Tibial nerve (tissue), 4 donors: ENCODE measurements around the gene NYAP2. TPM values are rescaled to one million over a fixed set of nuclear protein-coding genes. Genes with fewer than 3 reads are reported as not detected.

Experiments
- DNase-seq, 2 donors: peaks; one replicate each; pipeline ENCODE4 v3.0.0-alpha.2; 2019; ENCODE audit warnings: low spot score in 2 of 2
- H3K27ac ChIP-seq, 4 donors: fragments of 200-600 bp; sonication (generic) in 3 of 4; one replicate each; pipeline ENCODE4 v1.5.1; 2017 to 2019; ENCODE audit warnings: mild to moderate bottlenecking in 1 of 4
- H3K27me3 ChIP-seq, 2 donors: fragments of 200-600 bp; sonication (generic) in 1 of 2; one replicate each; pipeline versions ENCODE4 v1.5.1 to v1.6.0; 2017 to 2019
- H3K36me3 ChIP-seq, 3 donors: fragments of 200-600 bp; sonication (generic); one replicate each; pipeline ENCODE4 v1.5.1; 2018 to 2019
- H3K4me1 ChIP-seq, 4 donors: fragments of 200-600 bp; sonication (generic) in 3 of 4; one replicate each; pipeline ENCODE4 v1.5.1; 2017 to 2019
- H3K4me3 ChIP-seq, 4 donors: fragments of 200-600 bp; sonication (generic) in 3 of 4; one replicate each; pipeline ENCODE4 v1.5.1; 2017 to 2019; ENCODE audit warnings: mild to moderate bottlenecking in 1 of 4, moderate library complexity in 1 of 4
- H3K9me3 ChIP-seq, 4 donors: fragments of 200-600 bp; sonication (generic) in 3 of 4; one replicate each; pipeline ENCODE4 v1.5.1; 2017 to 2019
- EP300 ChIP-seq, 2 donors: sonication (generic); formaldehyde crosslinking; IDR thresholded peaks; one replicate each; pipeline ENCODE4 v1.6.1; 2017; ENCODE audit warnings: antibody characterized with exemption in 2 of 2, mild to moderate bottlenecking in 1 of 2
- POLR2A ChIP-seq, 2 donors: fragments of 450-650 bp; IDR thresholded peaks; one replicate each; pipeline ENCODE4 v1.6.1; 2017; ENCODE audit warnings: antibody characterized with exemption in 2 of 2, mild to moderate bottlenecking in 2 of 2, moderate library complexity in 2 of 2
- WGBS, 2 donors: methylation state at CpG; one replicate each; pipeline ENCODE4 v1.1.5; 2018; 5-methylcytosine and 5-hydroxymethylcytosine counted together
- total RNA-seq, 4 donors: library from RNA; depleted of rRNA; stranded (reverse); fragments of >200 nt; gene quantifications; one replicate each; pipeline ENCODE4 v1.1.0, GENCODE V29; 2016
- TF ChIP-seq, protein P1 (sequence below), 5 experiments: fragments of 200-600 bp in 3 of 5; fragments of 450-650 bp in 2 of 5; sonication (generic) in 3 of 5; IDR thresholded peaks; one replicate each; pipeline ENCODE4 v1.5.1; 2016 to 2019; ENCODE audit warnings: antibody characterized with exemption in 5 of 5, mild to moderate bottlenecking in 3 of 5, moderate library complexity in 2 of 5

Gene NYAP2
- total RNA-seq, 4 donors from 2014 or later, result under 0.01 TPM; not detected in 3

- Histone ChIP-seq H3K4me1 (no peaks in the 10 kb centered on the region), H3K36me3 (no peaks in the 10 kb centered on the region), H3K9me3 (no peaks in the 10 kb centered on the region), H3K27ac (no peak overlapping the region), H3K4me3 (no peak overlapping the region), H3K27me3 (no peaks in the 10 kb centered on the region)
- no peak for TF ChIP-seq POLR2A (IDR thresholded peaks at IDR 0.05)
- TF ChIP-seq, protein P1, sequence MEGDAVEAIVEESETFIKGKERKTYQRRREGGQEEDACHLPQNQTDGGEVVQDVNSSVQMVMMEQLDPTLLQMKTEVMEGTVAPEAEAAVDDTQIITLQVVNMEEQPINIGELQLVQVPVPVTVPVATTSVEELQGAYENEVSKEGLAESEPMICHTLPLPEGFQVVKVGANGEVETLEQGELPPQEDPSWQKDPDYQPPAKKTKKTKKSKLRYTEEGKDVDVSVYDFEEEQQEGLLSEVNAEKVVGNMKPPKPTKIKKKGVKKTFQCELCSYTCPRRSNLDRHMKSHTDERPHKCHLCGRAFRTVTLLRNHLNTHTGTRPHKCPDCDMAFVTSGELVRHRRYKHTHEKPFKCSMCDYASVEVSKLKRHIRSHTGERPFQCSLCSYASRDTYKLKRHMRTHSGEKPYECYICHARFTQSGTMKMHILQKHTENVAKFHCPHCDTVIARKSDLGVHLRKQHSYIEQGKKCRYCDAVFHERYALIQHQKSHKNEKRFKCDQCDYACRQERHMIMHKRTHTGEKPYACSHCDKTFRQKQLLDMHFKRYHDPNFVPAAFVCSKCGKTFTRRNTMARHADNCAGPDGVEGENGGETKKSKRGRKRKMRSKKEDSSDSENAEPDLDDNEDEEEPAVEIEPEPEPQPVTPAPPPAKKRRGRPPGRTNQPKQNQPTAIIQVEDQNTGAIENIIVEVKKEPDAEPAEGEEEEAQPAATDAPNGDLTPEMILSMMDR (IDR thresholded peaks at IDR 0.05), result no peak
- TF ChIP-seq EP300 (IDR thresholded peaks at IDR 0.05), result no peak
- DNase-seq, result no peak
- 77% methylated on average over 3 of the region's 3 CpGs for WGBS, 2 donors
Measured at GRCh38 chr2:225471039-225471438, 71.5 kb downstream of the NYAP2 start.

- no peaks in the 10 kb centered on the region for H3K27me3 ChIP-seq
- H3K4me3 ChIP-seq, result no peak overlapping the region
- no peak for DNase-seq
- no peak for TF ChIP-seq POLR2A (IDR thresholded peaks at IDR 0.05)
- TF ChIP-seq, protein P1 (IDR thresholded peaks at IDR 0.05), result no peak
- H3K9me3 ChIP-seq, result no peaks in the 10 kb centered on the region
- no peaks in the 10 kb centered on the region for H3K36me3 ChIP-seq
- 81 to 86% methylated on average over 2 of the region's 2 CpGs for WGBS, 2 donors
- H3K27ac ChIP-seq, result no peak overlapping the region
- no peaks in the 10 kb centered on the region for H3K4me1 ChIP-seq
Measured at GRCh38 chr2:225471482-225471881, 72.0 kb downstream of the NYAP2 start.

DNA sequence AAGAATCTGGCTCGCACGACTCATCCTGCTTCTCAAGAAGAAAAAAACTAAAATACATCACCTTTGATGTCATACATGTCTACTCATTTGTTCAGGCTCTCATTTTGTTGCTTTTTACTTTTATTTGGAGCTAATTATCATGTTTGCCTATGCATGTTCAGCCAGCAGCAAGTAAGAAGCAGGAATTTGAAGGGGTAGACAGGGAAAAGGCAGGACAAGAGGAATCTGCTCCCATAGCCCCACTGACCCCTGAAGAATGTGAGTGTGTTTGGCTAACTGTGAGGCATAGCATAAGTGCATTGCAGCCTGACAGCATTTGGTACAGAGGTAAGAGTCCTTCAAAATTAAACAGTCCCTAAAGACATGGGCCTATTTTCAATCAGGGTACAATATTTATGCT lies 72.7 kb downstream of the NYAP2 start:
- H3K4me1 ChIP-seq, result no peaks in the 10 kb centered on the region
- H3K27me3 ChIP-seq, result no peaks in the 10 kb centered on the region
- H3K4me3 ChIP-seq, result no peak overlapping the region
- WGBS, 2 donors, result 62 to 84% methylated on average over 2 of the region's 2 CpGs
- H3K27ac ChIP-seq, result no peak overlapping the region
- TF ChIP-seq, protein P1 (IDR thresholded peaks at IDR 0.05), result no peak
- TF ChIP-seq EP300 (IDR thresholded peaks at IDR 0.05), result no peak
- no peak for TF ChIP-seq POLR2A (IDR thresholded peaks at IDR 0.05)
- no peaks in the 10 kb centered on the region for H3K9me3 ChIP-seq
- no peak for DNase-seq
- H3K36me3 ChIP-seq, result no peaks in the 10 kb centered on the region

- WGBS, 2 donors, result 60 to 64% methylated on average over 2 of the region's 2 CpGs
- H3K4me3 ChIP-seq, result no peak overlapping the region
Measured at GRCh38 chr2:225479386-225479785, 79.9 kb downstream of the NYAP2 start.

DNA sequence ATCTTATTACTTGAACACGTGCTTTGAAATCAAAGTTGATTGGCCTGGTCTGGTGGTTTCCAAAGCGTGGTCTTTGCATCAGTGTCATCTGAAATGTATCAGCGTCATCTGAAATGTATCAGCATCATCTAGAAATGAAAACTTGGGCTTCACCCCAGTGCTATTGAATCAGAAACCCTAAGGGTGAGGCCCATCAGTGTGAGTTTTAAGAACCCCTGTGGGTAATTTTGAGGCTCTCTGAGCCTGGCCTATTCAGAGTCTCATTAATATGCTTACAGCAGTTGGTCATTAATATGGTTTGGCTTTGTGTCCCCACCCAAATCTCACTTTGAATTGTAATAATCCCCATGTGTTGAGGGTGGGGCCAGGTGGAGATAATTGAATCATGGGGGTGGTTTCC lies 85.2 kb downstream of the NYAP2 start:
- no peaks in the 10 kb centered on the region for H3K4me1 ChIP-seq
- no peaks in the 10 kb centered on the region for H3K27me3 ChIP-seq
- H3K4me3 ChIP-seq, result no peak overlapping the region
- TF ChIP-seq, protein P1 (IDR thresholded peaks at IDR 0.05), result no peak
- TF ChIP-seq POLR2A (IDR thresholded peaks at IDR 0.05) (no peak), EP300 (IDR thresholded peaks at IDR 0.05) (no peak)
- no peaks in the 10 kb centered on the region for H3K9me3 ChIP-seq
- H3K36me3 ChIP-seq, result no peaks in the 10 kb centered on the region
- 94% methylated on average over 3 of the region's 3 CpGs for WGBS, 2 donors
- no peak overlapping the region for H3K27ac ChIP-seq
- DNase-seq, result no peak

More at GRCh38 chr2:225479386-225479785, 79.9 kb downstream of the NYAP2 start:
- Histone ChIP-seq H3K9me3 (no peaks in the 10 kb centered on the region), H3K27ac (no peak overlapping the region), H3K4me1 (no peaks in the 10 kb centered on the region), H3K27me3 (no peaks in the 10 kb centered on the region), H3K36me3 (no peaks in the 10 kb centered on the region)
- no peak for DNase-seq
- TF ChIP-seq, protein P1 (IDR thresholded peaks at IDR 0.05), result no peak
- TF ChIP-seq POLR2A (IDR thresholded peaks at IDR 0.05) (no peak), EP300 (IDR thresholded peaks at IDR 0.05) (no peak)
